ENCODE measurements around the gene ONECUT2.

Gene ONECUT2

GRCh38 chr18:57461652-57462269, 26.6 kb downstream of the ONECUT2 start:
- no peak for TF ChIP-seq CTCF (conservative IDR thresholded peaks at IDR 0.05; ENCODE audit: low read length)
- no peak for DNase-seq (ENCODE audit: low read depth)
- H3K4me3 ChIP-seq (ENCODE audit: low read length) = no peak overlapping the region

- TF ChIP-seq CTCF (conservative IDR thresholded peaks at IDR 0.05; ENCODE audit: low read length) = no peak
- H3K4me3 ChIP-seq (ENCODE audit: low read length) = no peak overlapping the region
- DNase-seq (ENCODE audit: low read depth) = peak; percentile 32
Observed at GRCh38 chr18:57466307-57466706, 31.1 kb downstream of the ONECUT2 start.

GRCh38 chr18:57466745-57467409, 31.7 kb downstream of the ONECUT2 start:
- TF ChIP-seq CTCF (conservative IDR thresholded peaks at IDR 0.05; ENCODE audit: low read length) = no peak

GRCh38 chr18:57469884-57470283, 34.7 kb downstream of the ONECUT2 start:
- TF ChIP-seq CTCF (conservative IDR thresholded peaks at IDR 0.05; ENCODE audit: low read length) = no peak
- DNase-seq (ENCODE audit: low read depth) = no peak
- no peak overlapping the region for H3K4me3 ChIP-seq (ENCODE audit: low read length)

More at GRCh38 chr18:57466745-57467409, 31.7 kb downstream of the ONECUT2 start:
- peak; percentile 1 for DNase-seq (ENCODE audit: low read depth)
- no peak overlapping the region for H3K4me3 ChIP-seq (ENCODE audit: low read length)

GRCh38 chr18:57475408-57475807, 40.2 kb downstream of the ONECUT2 start:
- no peak for DNase-seq (ENCODE audit: low read depth)
- no peak for TF ChIP-seq CTCF (conservative IDR thresholded peaks at IDR 0.05; ENCODE audit: low read length)
- no peak overlapping the region for H3K4me3 ChIP-seq (ENCODE audit: low read length)

- TF ChIP-seq CTCF (conservative IDR thresholded peaks at IDR 0.05; ENCODE audit: low read length) = no peak
- DNase-seq (ENCODE audit: low read depth) = no peak
- H3K4me3 ChIP-seq (ENCODE audit: low read length) = no peak overlapping the region
Observed at GRCh38 chr18:57475903-57476302, 40.7 kb downstream of the ONECUT2 start.

- TF ChIP-seq CTCF (conservative IDR thresholded peaks at IDR 0.05; ENCODE audit: low read length) = no peak
- H3K4me3 ChIP-seq (ENCODE audit: low read length) = no peak overlapping the region
- DNase-seq (ENCODE audit: low read depth) = no peak
Observed at GRCh38 chr18:57480733-57481132, 45.6 kb downstream of the ONECUT2 start.
